HepG2 (cell line): ENCODE results near the gene PLCB4. TPM values are rescaled to one million over a fixed set of nuclear protein-coding genes. Genes with fewer than 3 reads are reported as not detected.

Experiments used
- ATAC-seq: fragments of 200-7000 bp; cut with Tn5 transposase; 3 replicates; pipeline ENCODE4 v1.9.1; 2020; ENCODE audit warnings: mild to moderate bottlenecking, moderate library complexity
- BruUV-seq: library from RNA; stranded (reverse); fragments of 400-500 nt; replicated peaks from 2 replicates; lab custom pipeline; 2021; lab: Mats Ljungman, UMichigan
- CTCF ChIA-PET: fragments of 300-600 bp; formaldehyde crosslinking; extraction: SDS; loops from one replicate; lab custom pipeline; 2021; ENCODE audit warnings: low total read pairs, inconsistent platforms, low intra/inter-chr PET ratio; lab: Yijun Ruan, JAX
- POLR2A ChIA-PET: fragments of 350-600 bp; sonication (Branson Sonifier 250); formaldehyde crosslinking; loops from one replicate; lab custom pipeline; 2020; ENCODE audit warnings: antibody characterized with exemption, inconsistent platforms; lab: Yijun Ruan, JAX
- DNase-seq: peaks from one replicate; pipeline ENCODE4 v3.0.0-alpha.2; 2015; ENCODE audit warnings: low spot score
- FAIRE-seq: peaks from 3 replicates; lab custom pipeline; 2011; peaks lifted over from hg19 to GRCh38; lab: Jason Lieb, UNC
- H2AFZ ChIP-seq: one replicate; pipeline ENCODE4 v1.6.1; 2011; ENCODE audit warnings: low read length, inconsistent platforms
- H3K27ac ChIP-seq: fragments of 300-600 bp; 3 replicates; pipeline ENCODE4 v1.8.0; 2011; ENCODE audit warnings: mixed run types, mild to moderate bottlenecking, mixed read lengths, low read length, inconsistent platforms; ENCODE audit not compliant: insufficient read depth; ENCODE audit errors: extremely low read length
- H3K27me3 ChIP-seq, 2 experiments: fragments of 200-600 bp in 1 of 2; 2 replicates in 1 of 2; 3 replicates in 1 of 2; pipeline versions ENCODE4 v1.6.0 to v1.8.0; 2011; ENCODE audit warnings: low read length in 2 of 2, mild to moderate bottlenecking in 2 of 2, moderate library complexity in 2 of 2, inconsistent platforms in 1 of 2; ENCODE audit not compliant: insufficient read depth in 2 of 2, control insufficient read depth in 1 of 2
- H3K36me3 ChIP-seq, 2 experiments: fragments of 200-600 bp in 1 of 2; replicated peaks in 1 of 2; 2 replicates in 1 of 2; 3 replicates in 1 of 2; pipeline versions ENCODE4 v1.5.1 to v1.8.0; 2011; ENCODE audit warnings: low read length in 2 of 2, inconsistent platforms in 1 of 2; ENCODE audit not compliant: insufficient read depth in 2 of 2, control insufficient read depth in 1 of 2
- H3K4me1 ChIP-seq: 2 replicates; pipeline ENCODE4 v1.5.1; 2012; ENCODE audit warnings: low read length, inconsistent platforms; ENCODE audit not compliant: insufficient read depth
- H3K4me2 ChIP-seq: 2 replicates; pipeline ENCODE4 v1.6.0; 2011; ENCODE audit warnings: low read depth, low read length, inconsistent platforms
- H3K4me3 ChIP-seq, 3 experiments: fragments of 200-600 bp in 1 of 3; sonication (generic), shearing (Covaris generic) in 1 of 3; replicated peaks in 1 of 3; 2 replicates each; pipeline ENCODE4 v1.5.1; 2011 to 2016; ENCODE audit warnings: low read length in 3 of 3, inconsistent platforms in 2 of 3, low read depth in 2 of 3, mild to moderate bottlenecking in 2 of 3, control low read depth in 1 of 3, mixed read lengths in 1 of 3; ENCODE audit not compliant: insufficient read depth in 1 of 3
- H3K79me2 ChIP-seq: one replicate; pipeline ENCODE4 v1.6.1; 2011; ENCODE audit warnings: low read length, inconsistent platforms; ENCODE audit not compliant: insufficient read depth
- H3K9ac ChIP-seq: 2 replicates; pipeline ENCODE4 v1.6.0; 2011; ENCODE audit warnings: mild to moderate bottlenecking, low read depth, low read length, inconsistent platforms; ENCODE audit not compliant: insufficient read depth
- H3K9me3 ChIP-seq: 2 replicates; pipeline ENCODE4 v1.5.1; 2012; ENCODE audit warnings: mild to moderate bottlenecking, low read length
- H4K20me1 ChIP-seq: 2 replicates; pipeline ENCODE4 v1.6.0; 2011; ENCODE audit warnings: inconsistent platforms, mild to moderate bottlenecking, low read length, moderate library complexity; ENCODE audit not compliant: insufficient read depth
- CBX5 ChIP-seq: sonication (generic); formaldehyde crosslinking; IDR thresholded peaks from 2 replicates; pipeline ENCODE4 v1.4.0; 2020; ENCODE audit warnings: missing genetic modification reagents, borderline replicate concordance
- DR1 ChIP-seq: sonication (generic); formaldehyde crosslinking; IDR thresholded peaks from 2 replicates; pipeline ENCODE4 v1.8.0; 2021; ENCODE audit warnings: mild to moderate bottlenecking, missing genetic modification reagents, inconsistent platforms
- MLX ChIP-seq: IDR thresholded peaks from 2 replicates; pipeline ENCODE4 v1.6.1; 2016
- MLXIP ChIP-seq: sonication (generic); formaldehyde crosslinking; IDR thresholded peaks from 2 replicates; pipeline ENCODE4 v1.9.0; 2021; ENCODE audit warnings: missing genetic modification reagents, borderline replicate concordance
- NAIF1 ChIP-seq: sonication (generic); formaldehyde crosslinking; IDR thresholded peaks from 2 replicates; pipeline ENCODE4 v1.5.0; 2020; ENCODE audit warnings: mild to moderate bottlenecking, missing genetic modification reagents, borderline replicate concordance
- SNRNP70 ChIP-seq: fragments of 200-400 bp; formaldehyde crosslinking; IDR thresholded peaks from 2 replicates; pipeline ENCODE4 v1.6.1; 2017; ENCODE audit warnings: mild to moderate bottlenecking, low read depth, low read length, moderate library complexity
- TEAD3 ChIP-seq: optimal IDR thresholded peaks from 2 replicates; pipeline ENCODE3; 2016; ENCODE audit warnings: borderline replicate concordance
- XRCC5 ChIP-seq: fragments of 200-400 bp; formaldehyde crosslinking; optimal IDR thresholded peaks from 2 replicates; pipeline ENCODE3; 2017; ENCODE audit warnings: mild to moderate bottlenecking, low read length
- ZNF205 ChIP-seq: IDR thresholded peaks from 2 replicates; pipeline ENCODE4 v1.6.1; 2018; ENCODE audit warnings: missing biosample characterization, missing genetic modification reagents
- ZNF562 ChIP-seq: sonication (generic); formaldehyde crosslinking; IDR thresholded peaks from 2 replicates; pipeline ENCODE4 v1.8.0; 2022; ENCODE audit warnings: missing genetic modification reagents, borderline replicate concordance
- ZNF570 ChIP-seq: sonication (generic); formaldehyde crosslinking; IDR thresholded peaks from 2 replicates; pipeline ENCODE4 v1.4.0; 2020; ENCODE audit warnings: mild to moderate bottlenecking, missing genetic modification reagents, borderline replicate concordance
- ZNF652 ChIP-seq: IDR thresholded peaks from 2 replicates; pipeline ENCODE4 v1.6.1; 2016; ENCODE audit warnings: low read depth, borderline replicate concordance
- WGBS: methylation state at CpG from one replicate; pipeline ENCODE4 v1.1.6; 2017; ENCODE audit warnings: low lambda C conversion rate; 5-methylcytosine and 5-hydroxymethylcytosine counted together
- in situ Hi-C: cut with HindIII; loops from 2 replicates; pipeline ENCODE4 v1.10.0; 2017; ENCODE audit warnings: low pct_unique_long_range_greater_than_20kb; ENCODE audit not compliant: extremely low pct_ligation_motif_present
- intact Hi-C: fragments of 100-400 bp; cut with micrococcal nuclease; formaldehyde crosslinking; loops from one replicate; pipeline ENCODE4 v1.10.0; 2022; ENCODE audit not compliant: unreplicated experiment
- polyA plus RNA-seq, 8 experiments: library from polyadenylated mRNA; depleted of rRNA in 3 of 8; stranded (reverse) in 7 of 8; unstranded in 1 of 8; fragments of >200 nt; fragmentation: Illumina TruSeq in 4 of 8; extraction: Trizol in 4 of 8; gene quantifications; 2 replicates each; pipeline versions ENCODE4 v1.2.1 to v1.2.3, GENCODE V29; 2011 to 2016; ENCODE audit warnings: low read depth in 4 of 8, missing spikeins in 1 of 8, mixed read lengths in 1 of 8; ENCODE audit not compliant: insufficient read depth in 1 of 8
- total RNA-seq, 5 experiments: library from RNA; depleted of rRNA; stranded (reverse); fragments of >200 nt; fragmentation: Illumina TruSeq; extraction: Trizol; gene quantifications; 2 replicates each; pipeline ENCODE4 v1.2.3, GENCODE V29; 2016; ENCODE audit warnings: low read depth in 1 of 5
- TF ChIP-seq, protein P1 (sequence below): sonication (generic); formaldehyde crosslinking; IDR thresholded peaks from 2 replicates; pipeline ENCODE4 v1.9.0; 2021; ENCODE audit warnings: missing genetic modification reagents, mild to moderate bottlenecking, borderline replicate concordance
- TF ChIP-seq, protein P2 (sequence below): sonication (generic); formaldehyde crosslinking; IDR thresholded peaks from 2 replicates; pipeline ENCODE4 v1.5.0; 2020; ENCODE audit warnings: missing genetic modification reagents, mild to moderate bottlenecking, borderline replicate concordance

PLCB4 gene
- total and polyA plus RNA-seq, 2 of the 13 experiments (the other 11 are each of a cell fraction or from before 2014, with no cell fraction given) = 0.01 TPM; not detected in 1

DNA sequence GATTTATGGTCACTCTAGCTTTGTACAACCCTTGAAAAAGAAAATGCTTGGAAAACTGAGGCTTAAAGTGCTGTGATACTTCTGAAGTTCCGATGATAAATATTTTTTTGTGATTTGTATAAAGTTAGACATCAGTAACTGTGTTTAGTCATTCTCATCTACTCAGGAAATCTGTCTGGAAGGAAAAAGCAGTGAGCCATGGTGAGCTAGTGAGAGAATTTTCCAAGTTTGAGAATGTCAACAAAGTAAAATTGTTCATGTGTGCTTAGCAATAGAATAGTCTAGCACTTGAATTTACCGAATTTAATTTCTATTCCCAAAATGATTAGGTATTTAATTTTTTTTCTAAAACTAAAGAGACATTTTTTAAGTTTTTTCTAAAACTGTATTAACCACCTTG is 41.3 kb upstream of the PLCB4 start:
- no peak overlapping the region for H2AFZ ChIP-seq
- H4K20me1 ChIP-seq = no peaks in the 10 kb centered on the region
- CTCF ChIA-PET = no interaction called here
- no peaks in the 10 kb centered on the region for H3K4me1 ChIP-seq
- DNase-seq (no peak), ATAC-seq (no peak), FAIRE-seq (no peak)
- intact Hi-C loops (no loop called here), in situ Hi-C loops (no loop called here)
- no peaks in the 10 kb centered on the region for H3K79me2 ChIP-seq
- H3K27ac ChIP-seq = no peak overlapping the region
- TF ChIP-seq ZNF652 (CRISPR knock-in tag) = no peak
- TF ChIP-seq, protein P1, sequence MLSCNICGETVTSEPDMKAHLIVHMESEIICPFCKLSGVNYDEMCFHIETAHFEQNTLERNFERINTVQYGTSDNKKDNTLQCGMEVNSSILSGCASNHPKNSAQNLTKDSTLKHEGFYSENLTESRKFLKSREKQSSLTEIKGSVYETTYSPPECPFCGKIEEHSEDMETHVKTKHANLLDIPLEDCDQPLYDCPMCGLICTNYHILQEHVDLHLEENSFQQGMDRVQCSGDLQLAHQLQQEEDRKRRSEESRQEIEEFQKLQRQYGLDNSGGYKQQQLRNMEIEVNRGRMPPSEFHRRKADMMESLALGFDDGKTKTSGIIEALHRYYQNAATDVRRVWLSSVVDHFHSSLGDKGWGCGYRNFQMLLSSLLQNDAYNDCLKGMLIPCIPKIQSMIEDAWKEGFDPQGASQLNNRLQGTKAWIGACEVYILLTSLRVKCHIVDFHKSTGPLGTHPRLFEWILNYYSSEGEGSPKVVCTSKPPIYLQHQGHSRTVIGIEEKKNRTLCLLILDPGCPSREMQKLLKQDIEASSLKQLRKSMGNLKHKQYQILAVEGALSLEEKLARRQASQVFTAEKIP = no peak
- TF ChIP-seq ZNF562 (CRISPR knock-in tag) = no peak
- BruUV-seq = no TSS peak
- H3K4me2 ChIP-seq = no peak overlapping the region
- POLR2A ChIA-PET = no interaction called here
- 5% methylated on average over 2 of the region's 2 CpGs for WGBS
- no peaks in the 10 kb centered on the region for H3K9me3 ChIP-seq
- H3K36me3 ChIP-seq = no peaks in the 10 kb centered on the region
- no peaks in the 10 kb centered on the region for H3K27me3 ChIP-seq
- no peak overlapping the region for H3K9ac ChIP-seq
- no peak overlapping the region for H3K4me3 ChIP-seq

DNA sequence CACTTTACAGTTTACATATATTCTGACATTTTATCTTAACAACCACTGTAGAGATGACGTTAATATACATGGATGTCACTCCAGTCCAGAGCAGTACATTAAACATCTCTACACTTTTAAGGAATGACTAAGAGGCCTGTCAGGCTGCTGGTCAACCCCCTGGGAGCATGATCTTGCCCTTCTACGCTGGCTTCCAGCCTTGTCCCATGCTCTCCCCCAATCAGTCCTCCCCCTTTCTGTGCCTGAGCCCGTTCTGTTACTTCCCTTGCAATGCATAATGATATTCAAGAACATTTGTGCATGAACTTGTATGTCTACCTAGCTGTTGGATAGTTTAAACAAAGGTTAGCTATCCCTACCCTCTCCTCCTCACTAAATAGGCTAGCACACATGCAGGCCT is 40.5 kb upstream of the PLCB4 start:
- DNase-seq (no peak), FAIRE-seq (no peak), ATAC-seq (no peak)
- H3K27ac ChIP-seq = no peak overlapping the region
- ChIA-PET CTCF (no interaction called here), POLR2A (no interaction called here)
- 6% methylated on average over 3 of the region's 3 CpGs for WGBS
- no peak overlapping the region for H2AFZ ChIP-seq
- H3K4me2 ChIP-seq = no peak overlapping the region
- H3K79me2 ChIP-seq = no peaks in the 10 kb centered on the region
- in situ Hi-C loops = no loop called here
- intact Hi-C loops = no loop called here
- no peaks in the 10 kb centered on the region for H3K36me3 ChIP-seq
- no peaks in the 10 kb centered on the region for H3K27me3 ChIP-seq
- no peaks in the 10 kb centered on the region for H3K9me3 ChIP-seq
- no peak overlapping the region for H3K9ac ChIP-seq
- no peaks in the 10 kb centered on the region for H3K4me1 ChIP-seq
- no peaks in the 10 kb centered on the region for H4K20me1 ChIP-seq
- H3K4me3 ChIP-seq = no peak overlapping the region
- no TSS peak for BruUV-seq
- TF ChIP-seq CBX5 = no peak
- TF ChIP-seq, protein P2, sequence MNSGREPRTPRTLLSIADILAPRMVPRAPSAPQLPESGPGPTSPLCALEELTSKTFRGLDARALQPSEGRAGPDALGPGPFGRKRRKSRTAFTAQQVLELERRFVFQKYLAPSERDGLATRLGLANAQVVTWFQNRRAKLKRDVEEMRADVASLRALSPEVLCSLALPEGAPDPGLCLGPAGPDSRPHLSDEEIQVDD (CRISPR knock-in tag) = no peak
- TF ChIP-seq ZNF205 (CRISPR knock-in tag) = no peak
- no peak for TF ChIP-seq MLX (CRISPR knock-in tag)
- no peak for TF ChIP-seq MLXIP
- TF ChIP-seq TEAD3 (CRISPR knock-in tag) = no peak
- no peak for TF ChIP-seq SNRNP70
- TF ChIP-seq NAIF1 (CRISPR knock-in tag) = no peak
- no peak for TF ChIP-seq XRCC5
- no peak for TF ChIP-seq ZNF570
- TF ChIP-seq DR1 = no peak
